Kidney (tissue), 14 donors: ENCODE data around the gene TCTN1. TPM values are rescaled to one million over a fixed set of nuclear protein-coding genes. Genes with fewer than 3 reads are reported as not detected.

Experiments
- DNase-seq, 5 donors: peaks; one replicate each; pipeline ENCODE4 v3.0.0-alpha.2; 2013 to 2020
- FAIRE-seq: peaks from 2 replicates; lab custom pipeline; 2012; peaks lifted over from hg19 to GRCh38; lab: Jason Lieb, UNC
- H3K27ac ChIP-seq, 2 donors: one replicate each; pipeline ENCODE4 v1.7.0; 2013; ENCODE audit warnings: low read depth in 2 of 2, low read length in 2 of 2, inconsistent platforms in 1 of 2
- H3K27me3 ChIP-seq: one replicate; pipeline ENCODE4 v1.7.1; 2013; ENCODE audit warnings: low read length, inconsistent platforms; ENCODE audit not compliant: control insufficient read depth, insufficient read depth
- H3K36me3 ChIP-seq, 3 donors: one replicate each; pipeline versions ENCODE4 v1.7.0 to v1.7.1; 2013; ENCODE audit warnings: low read length in 3 of 3, control low read depth in 1 of 3, inconsistent platforms in 1 of 3; ENCODE audit not compliant: insufficient read depth in 3 of 3, control insufficient read depth in 2 of 3
- H3K4me1 ChIP-seq, 3 donors: one replicate each; pipeline versions ENCODE4 v1.7.0 to v1.7.1; 2013; ENCODE audit warnings: low read length in 3 of 3, inconsistent platforms in 1 of 3, low read depth in 1 of 3; ENCODE audit not compliant: control insufficient read depth in 2 of 3, insufficient read depth in 2 of 3
- H3K4me3 ChIP-seq, 3 donors: one replicate each; pipeline versions ENCODE4 v1.7.0 to v1.8.1; 2013; ENCODE audit warnings: low read length in 3 of 3, control low read depth in 1 of 3, inconsistent platforms in 1 of 3
- H3K9ac ChIP-seq, 3 donors: one replicate each; pipeline versions ENCODE4 v1.7.0 to v1.7.1; 2013; ENCODE audit warnings: low read length in 3 of 3, control low read depth in 1 of 3, inconsistent platforms in 1 of 3
- H3K9me3 ChIP-seq, 3 donors: one replicate each; pipeline versions ENCODE4 v1.7.0 to v1.7.1; 2013; ENCODE audit warnings: low read length in 3 of 3, control low read depth in 1 of 3, inconsistent platforms in 1 of 3; ENCODE audit not compliant: control insufficient read depth in 2 of 3, insufficient read depth in 1 of 3
- CTCF ChIP-seq: IDR thresholded peaks from 3 replicates; pipeline ENCODE4 v1.5.1; 2012; ENCODE audit warnings: mild to moderate bottlenecking, moderate library complexity, borderline replicate concordance; ENCODE audit not compliant: insufficient read depth; ENCODE audit errors: extremely low read depth
- intact Hi-C: fragments of 100-400 bp; cut with DNase I; formaldehyde crosslinking; loops from one replicate; pipeline ENCODE4 v1.11.1; 2022
- polyA plus RNA-seq: library from polyadenylated mRNA; stranded (reverse); fragments of 350-450 nt; fragmentation: Illumina TruSeq; extraction: RNeasy Lipid Tissue Mini Kit (QIAGEN cat#74804); gene quantifications from one replicate; pipeline ENCODE4 v1.2.3, GENCODE V29; 2014; ENCODE audit warnings: low read depth, low replicate concordance; ENCODE audit not compliant: insufficient read depth
- total RNA-seq: library from RNA; stranded (reverse); fragmentation: NEBNext Ultra II Directional; extraction: Animal tissue kit (Norgen Biotek cat#: 25700); gene quantifications from one replicate; pipeline ENCODE4 v1.2.1, GENCODE V29; 2021
- donor health status: control.
- donor health status: control.
- donor health status: control.
- donor health status: control.
- donor health status: control.
- donor health status: DM: yes; HTN: yes; CAD: no.
- donor health status: Normal renal cell carcinoma (clear cell type).

Gene TCTN1
- total and polyA plus RNA-seq, 2 donors from 2014 or later: 71.2 to 76.9 TPM

- intact Hi-C loops: no loop called here
- TF ChIP-seq CTCF: no peak
- Histone ChIP-seq H3K4me1 (peaks cover 6 to 40% (median 13%) of the 10 kb centered on the region in 3 donors), H3K9me3 (no peaks in the 10 kb centered on the region), H3K9ac (peak overlapping the region; percentile 57 to 95 (median 87)), H3K27ac (peak overlapping the region; percentile 94), H3K27me3 (no peaks in the 10 kb centered on the region), H3K36me3 (no peaks in the 10 kb centered on the region), H3K4me3 (peak overlapping the region; percentile 77 to 84 (median 79))
- peak in 1 of 5 donors; percentile 45 for DNase-seq
- no peak for FAIRE-seq
These were observed 32.0 kb upstream of the TCTN1 start for GRCh38 chr12:110581931-110582275.

GRCh38 chr12:110582276-110583136 is 31.4 kb upstream of the TCTN1 start:
- DNase-seq (peak; percentile 50 to 94 (median 66)), FAIRE-seq (no peak)
- peak overlapping the region; percentile 94 for H3K27ac ChIP-seq
- no peaks in the 10 kb centered on the region for H3K36me3 ChIP-seq
- H3K9me3 ChIP-seq: no peaks in the 10 kb centered on the region
- intact Hi-C loops: no loop called here
- peak overlapping the region; percentile 57 to 95 (median 87) for H3K9ac ChIP-seq
- H3K4me1 ChIP-seq: peaks cover 6 to 37% (median 13%) of the 10 kb centered on the region in 3 donors
- H3K27me3 ChIP-seq: no peaks in the 10 kb centered on the region
- peak overlapping the region; percentile 77 to 84 (median 79) for H3K4me3 ChIP-seq
- no peak for TF ChIP-seq CTCF

- Histone ChIP-seq H3K9ac (peak within 1 kb of the TSS; percentile 57 to 95 (median 87)), H3K4me3 (peak within 1 kb of the TSS; percentile 77 to 84 (median 79)), H3K27ac (peak within 1 kb of the TSS; percentile 94), H3K27me3 (no peaks in the 10 kb centered on the region), H3K4me1 (peaks cover 6 to 28% (median 13%) of the 10 kb centered on the region in 3 donors), H3K36me3 (no peaks in the 10 kb centered on the region), H3K9me3 (no peaks in the 10 kb centered on the region)
- TF ChIP-seq CTCF: no peak
- FAIRE-seq (no peak), DNase-seq (peak; percentile 97 to 99 (median 98))
- intact Hi-C loops: no loop called here
These were observed 30.5 kb upstream of the TCTN1 start, which contains the start of gene PPTC7 for GRCh38 chr12:110583137-110584059. PPTC7 (minus strand) TSS chr12:110583318; CDS start chr12:110583031, 287 bp downstream.
